Measurements from ENCODE around the gene NOP58. TPM values are rescaled to one million over a fixed set of nuclear protein-coding genes. Genes with fewer than 3 reads are reported as not detected.

NOP58 gene
- total RNA-seq = 35.8 and 79.5 TPM in 2 replicates

GRCh38 chr2:202265467-202266277, at the start of gene NOP58:
TSS of gene NOP58 (plus strand) at chr2:202265763. CDS start at chr2:202265942, 179 bp downstream.

GRCh38 chr2:202238234-202239197, 27.0 kb upstream of the NOP58 start, which contains the start of gene SUMO1:
TSS of gene SUMO1 (minus strand) at chr2:202238597. CDS start at chr2:202238451, 146 bp downstream.

Other genes starting within 250 kb of the NOP58 start
- 2.7 and 6.5 TPM in 2 replicates for gene FZD7, start 231.9 kb upstream of the NOP58 start, total RNA-seq
- not detected in 2 replicates for gene KIAA2012, start 192.5 kb upstream of the NOP58 start, total RNA-seq
- 102 and 104 TPM in 2 replicates for gene SUMO1, start 27.2 kb upstream of the NOP58 start, total RNA-seq
- 13.7 and 20.0 TPM in 2 replicates for gene BMPR2, start 110.6 kb downstream of the NOP58 start, total RNA-seq